K562 (cell line): ENCODE measurements around the gene GRIN1. TPM values are rescaled to one million over a fixed set of nuclear protein-coding genes. Genes with fewer than 3 reads are reported as not detected.
"Not testable (repeated sequence)": the region's sequence is repeated elsewhere in the genome, so short reads cannot be mapped to it uniquely, and the experiment has no call there.

Experiments used
- ATAC-seq: fragments of 200-7000 bp; cut with Tn5 transposase; 3 replicates; pipeline ENCODE4 v1.9.1; 2020; ENCODE audit warnings: moderate library complexity
- BruUV-seq: library from RNA; stranded (reverse); fragments of 400-500 nt; replicated peaks from 2 replicates; lab custom pipeline; 2021; lab: Mats Ljungman, UMichigan
- CTCF ChIA-PET: fragments of 300-600 bp; formaldehyde crosslinking; extraction: SDS; loops from one replicate; lab custom pipeline; 2021; ENCODE audit warnings: low intra/inter-chr PET ratio; lab: Yijun Ruan, JAX
- POLR2A ChIA-PET: fragments of 300-600, 350-650 bp; sonication (Branson Sonifier 250); formaldehyde crosslinking; extraction: SDS; loops from one replicate; lab custom pipeline; 2021; ENCODE audit warnings: antibody characterized with exemption, inconsistent platforms; lab: Yijun Ruan, JAX
- DNase-seq, 4 experiments: peaks; one replicate each; pipeline versions ENCODE4 v3.0.0 to v3.0.0-alpha.2; 2011 to 2018; ENCODE audit warnings: low spot score in 3 of 4, mixed read lengths in 3 of 4; ENCODE audit errors: extremely low read depth in 1 of 4
- FAIRE-seq: peaks from 2 replicates; lab custom pipeline; 2011; peaks lifted over from hg19 to GRCh38; lab: Jason Lieb, UNC
- H2AFZ ChIP-seq: 2 replicates; pipeline ENCODE4 v1.6.0; 2011; ENCODE audit warnings: low read depth, low read length, control low read depth, inconsistent platforms
- H3K27ac ChIP-seq: fragments of 200-600 bp; 3 replicates; pipeline ENCODE4 v1.8.0; 2011; ENCODE audit warnings: low read depth, mild to moderate bottlenecking, control low read depth, inconsistent platforms, low read length, moderate library complexity, mixed read lengths; ENCODE audit errors: extremely low read depth
- H3K27me3 ChIP-seq, 2 experiments: fragments of 300-600 bp in 1 of 2; 2 replicates in 1 of 2; 3 replicates in 1 of 2; pipeline versions ENCODE4 v1.6.0 to v1.8.0; 2011; ENCODE audit warnings: inconsistent platforms in 2 of 2, low read length in 2 of 2, mild to moderate bottlenecking in 1 of 2, mixed read lengths in 1 of 2, moderate library complexity in 1 of 2; ENCODE audit not compliant: control insufficient read depth in 2 of 2, insufficient read depth in 2 of 2
- H3K36me3 ChIP-seq: fragments of 300-600 bp; 3 replicates; pipeline ENCODE4 v1.8.0; 2011; ENCODE audit warnings: mild to moderate bottlenecking, low read length, inconsistent platforms; ENCODE audit not compliant: control insufficient read depth, insufficient read depth
- H3K4me1 ChIP-seq, 2 experiments: fragments of 200-600 bp in 1 of 2; replicated peaks in 1 of 2; 2 replicates in 1 of 2; 3 replicates in 1 of 2; pipeline versions ENCODE4 v1.5.1 to v1.8.0; 2011; ENCODE audit warnings: inconsistent platforms in 2 of 2, low read length in 2 of 2, mild to moderate bottlenecking in 1 of 2, mixed read lengths in 1 of 2, moderate library complexity in 1 of 2; ENCODE audit not compliant: control insufficient read depth in 2 of 2, insufficient read depth in 2 of 2
- H3K4me2 ChIP-seq: 2 replicates; pipeline ENCODE4 v1.6.1; 2011; ENCODE audit warnings: low read length, control low read depth, inconsistent platforms, mixed read lengths; ENCODE audit not compliant: insufficient read depth
- H3K4me3 ChIP-seq: fragments of 200-600 bp; sonication (generic), shearing (Covaris generic); 2 replicates; pipeline ENCODE4 v1.5.1; 2016; ENCODE audit warnings: control low read depth, inconsistent platforms
- H3K79me2 ChIP-seq: fragments of 200-600 bp; 3 replicates; pipeline ENCODE4 v1.8.0; 2011; ENCODE audit warnings: low read length, inconsistent platforms; ENCODE audit not compliant: control insufficient read depth, insufficient read depth
- H3K9ac ChIP-seq, 2 experiments: 2 replicates each; pipeline versions ENCODE4 v1.6.0 to v1.6.1; 2011; ENCODE audit warnings: low read depth in 2 of 2, low read length in 2 of 2, control low read depth in 1 of 2, inconsistent platforms in 1 of 2, mild to moderate bottlenecking in 1 of 2, mixed read lengths in 1 of 2; ENCODE audit not compliant: insufficient read depth in 1 of 2
- H3K9me1 ChIP-seq: one replicate; pipeline ENCODE4 v1.6.0; 2011; ENCODE audit warnings: inconsistent platforms, mild to moderate bottlenecking, low read length, moderate library complexity; ENCODE audit not compliant: control insufficient read depth, insufficient read depth
- H3K9me3 ChIP-seq: replicated peaks from 2 replicates; pipeline ENCODE4 v1.5.1; 2011; ENCODE audit warnings: low read depth, low read length, inconsistent platforms; ENCODE audit not compliant: control insufficient read depth, insufficient read depth
- H4K20me1 ChIP-seq: replicated peaks from 2 replicates; pipeline ENCODE4 v1.6.1; 2011; ENCODE audit warnings: low read length, inconsistent platforms, mixed read lengths; ENCODE audit not compliant: control insufficient read depth, insufficient read depth
- BHLHE40 ChIP-seq: IDR thresholded peaks from 2 replicates; pipeline ENCODE4 v1.6.1; 2011; ENCODE audit warnings: low read length, improper control_type of control experiment
- NR2C1 ChIP-seq, 2 experiments: fragments of 450-650 bp; IDR thresholded peaks; 2 replicates each; pipeline ENCODE4 v1.6.1; 2017; ENCODE audit warnings: mild to moderate bottlenecking in 2 of 2, antibody characterized with exemption in 1 of 2, inconsistent platforms in 1 of 2, missing compliant biosample characterization in 1 of 2, missing genetic modification characterization in 1 of 2
- NR2C2 ChIP-seq, 2 experiments: fragments of 200-800 bp in 1 of 2; sonication (Bioruptor generic) in 1 of 2; sonication (generic) in 1 of 2; formaldehyde crosslinking in 1 of 2; IDR thresholded peaks; 2 replicates each; pipeline versions ENCODE4 v1.6.1 to v1.8.0; 2016 to 2022; ENCODE audit warnings: mild to moderate bottlenecking in 1 of 2, missing compliant biosample characterization in 1 of 2, missing genetic modification characterization in 1 of 2, missing genetic modification reagents in 1 of 2
- SRF ChIP-seq, 2 experiments: fragments of 250-450, 450-650 bp in 1 of 2; sonication (Bioruptor Pico) in 1 of 2; sonication (generic) in 1 of 2; formaldehyde crosslinking; IDR thresholded peaks; 2 replicates each; pipeline versions ENCODE4 v1.5.0 to v1.5.1; 2020 to 2022; ENCODE audit warnings: mild to moderate bottlenecking in 1 of 2, missing genetic modification reagents in 1 of 2
- ZFX ChIP-seq: sonication (generic); formaldehyde crosslinking; IDR thresholded peaks from 2 replicates; pipeline ENCODE4 v1.8.0; 2022; ENCODE audit warnings: mild to moderate bottlenecking, missing genetic modification reagents, moderate library complexity
- WGBS: fragments of 100-300 bp; shearing (Covaris generic); methylation state at CpG from one replicate; pipeline ENCODE4 v1.1.6; 2016; ENCODE audit warnings: low coverage, mixed read lengths; ENCODE audit not compliant: insufficient coverage; ENCODE audit errors: missing lambda C conversion rate; 5-methylcytosine and 5-hydroxymethylcytosine counted together
- in situ Hi-C: fragments of 300-500 bp; cut with MboI; formaldehyde crosslinking; loops from 4 replicates; pipeline ENCODE4 v1.15.0; 2018; ENCODE audit warnings: inconsistent platforms, mixed read lengths
- intact Hi-C: fragments of 100-400 bp; cut with micrococcal nuclease; formaldehyde crosslinking; loops from 2 replicates; pipeline ENCODE4 v1.14.2; 2022
- polyA plus RNA-seq, 8 experiments: library from polyadenylated mRNA; depleted of rRNA in 4 of 8; stranded (reverse) in 5 of 8; unstranded in 3 of 8; fragments of >200 nt; fragmentation: Nextera tagmentation in 2 of 8; fragmentation: Illumina TruSeq in 1 of 8; extraction: Ambion mirVana in 2 of 8; extraction: Trizol in 1 of 8; gene quantifications; 2 replicates each; pipeline versions ENCODE4 v1.2.1 to v1.2.3, GENCODE V29; 2011 to 2014; ENCODE audit warnings: inconsistent platforms in 1 of 8, missing spikeins in 1 of 8
- total RNA-seq, 7 experiments: library from RNA; depleted of rRNA in 6 of 7; stranded (reverse); fragments of >200 nt in 6 of 7; fragmentation: Illumina TruSeq in 2 of 7; extraction: Trizol in 2 of 7; gene quantifications; 2 replicates each; pipeline versions ENCODE4 v1.2.1 to v1.2.3, GENCODE V29; 2011 to 2021; ENCODE audit warnings: low replicate concordance in 1 of 7
- TF ChIP-seq, protein P1 (sequence below): sonication (generic); formaldehyde crosslinking; IDR thresholded peaks from 2 replicates; pipeline ENCODE4 v1.5.0; 2020; ENCODE audit warnings: missing genetic modification reagents
- TF ChIP-seq, protein P2 (sequence below), 2 experiments: fragments of 450-650 bp; formaldehyde crosslinking in 1 of 2; IDR thresholded peaks; 2 replicates each; pipeline versions ENCODE4 v1.4.0 to v1.6.1; 2014 to 2020; ENCODE audit warnings: mild to moderate bottlenecking in 2 of 2, borderline replicate concordance in 1 of 2, low read depth in 1 of 2
- TF ChIP-seq, protein P3 (sequence below): sonication (generic); formaldehyde crosslinking; IDR thresholded peaks from 2 replicates; pipeline ENCODE4 v1.9.0; 2022; ENCODE audit warnings: mild to moderate bottlenecking, missing genetic modification reagents

GRIN1 gene
- total and polyA plus RNA-seq, 9 of the 15 experiments (the other 6 are each of a cell fraction or from before 2014, with no cell fraction given): 0.03 to 0.35 (median 0.16) TPM; not detected in 6

DNA sequence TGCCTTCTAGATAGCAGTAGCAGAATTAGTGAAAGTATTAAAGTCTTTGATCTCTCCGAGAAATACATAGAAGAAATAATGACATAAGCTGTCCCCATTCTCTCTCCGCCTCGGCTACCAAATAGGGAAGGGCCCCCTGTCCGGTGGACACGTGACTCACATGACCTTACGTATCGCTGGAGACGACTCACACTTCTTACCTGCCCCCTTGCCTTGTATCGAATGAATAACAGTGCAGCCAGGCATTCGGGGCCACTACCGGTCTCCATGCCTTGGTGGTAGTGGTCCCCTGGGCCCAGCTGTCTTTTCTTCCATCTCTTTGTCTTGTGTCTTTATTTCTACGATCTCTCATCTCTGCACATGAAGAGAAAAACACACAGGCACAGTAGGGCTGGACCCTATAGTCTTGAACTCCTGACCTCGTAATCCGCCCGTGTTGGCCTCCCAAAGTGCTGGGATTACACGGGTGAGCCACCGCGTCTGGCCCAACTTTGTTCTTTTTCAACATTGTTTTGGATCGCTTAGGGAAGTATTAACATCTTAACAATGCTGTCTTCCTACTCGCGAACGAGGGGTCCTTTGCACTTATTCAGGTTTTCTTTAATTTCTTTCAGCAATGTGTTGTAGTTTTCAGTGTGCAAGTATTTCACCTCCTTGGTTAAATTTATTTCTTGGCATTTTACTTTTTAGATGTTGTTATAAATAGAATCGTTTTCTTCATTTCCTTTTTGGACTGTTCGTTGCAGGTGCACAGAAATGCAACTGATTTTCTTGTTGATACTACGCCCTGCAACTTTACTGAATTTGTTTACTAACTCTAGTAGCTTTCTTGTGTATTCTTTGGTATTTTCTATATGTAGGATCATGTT, 16.8 kb upstream of the GRIN1 start:
- H3K9me3 ChIP-seq; BruUV-seq; H3K36me3 ChIP-seq; H4K20me1 ChIP-seq; H3K4me3 ChIP-seq; H3K27me3 ChIP-seq; DNase-seq; H3K9me1 ChIP-seq; FAIRE-seq; in situ Hi-C loops; H3K9ac ChIP-seq; intact Hi-C loops; TF ChIP-seq NR2C1 (tag; IDR thresholded peaks at IDR 0.05); NR2C2 (CRISPR knock-in tag; IDR thresholded peaks at IDR 0.05): not testable (repeated sequence)
- H3K79me2 ChIP-seq: peaks cover 10% of the 10 kb centered on the region
- WGBS: 27% methylated on average over 23 of the region's 25 CpGs
- H3K4me2 ChIP-seq: peak overlapping the region; percentile 64
- ChIA-PET CTCF (interaction anchor here (2.0 kb wide), 1 partner anchor 115 kb away, joined by 4 read pairs; no protein-coding TSS in a partner anchor), POLR2A (interaction anchor here (1.5 kb wide), 1 partner anchor 32 kb away, joined by 4 read pairs; no protein-coding TSS in a partner anchor)
- peak overlapping the region; percentile 72; the same call in 1 of the 2 replicates for H2AFZ ChIP-seq
- peak; percentile 69 for ATAC-seq
- peak overlapping the region; percentile 27; the same call in 1 of the 3 replicates for H3K27ac ChIP-seq
- peaks cover 16 to 25% of the 10 kb centered on the region in 2 experiments for H3K4me1 ChIP-seq
- TF ChIP-seq SRF (CRISPR knock-in tag; IDR thresholded peaks at IDR 0.05) (peak in 1 of 2 experiments; percentile 47; a peak in 1 of 4 replicates), NR2C1 (IDR thresholded peaks at IDR 0.05) (0 out of 2 replicates have a peak, but pooled peaks have one; percentile 31), NR2C2 (tag; IDR thresholded peaks at IDR 0.05) (peak; percentile 12; the same call in 1 of the 2 replicates), ZFX (peak; percentile 16; the same call in 1 of the 2 replicates), BHLHE40 (peak; percentile 56; the same call in 1 of the 2 replicates)
- TF ChIP-seq, protein P1, sequence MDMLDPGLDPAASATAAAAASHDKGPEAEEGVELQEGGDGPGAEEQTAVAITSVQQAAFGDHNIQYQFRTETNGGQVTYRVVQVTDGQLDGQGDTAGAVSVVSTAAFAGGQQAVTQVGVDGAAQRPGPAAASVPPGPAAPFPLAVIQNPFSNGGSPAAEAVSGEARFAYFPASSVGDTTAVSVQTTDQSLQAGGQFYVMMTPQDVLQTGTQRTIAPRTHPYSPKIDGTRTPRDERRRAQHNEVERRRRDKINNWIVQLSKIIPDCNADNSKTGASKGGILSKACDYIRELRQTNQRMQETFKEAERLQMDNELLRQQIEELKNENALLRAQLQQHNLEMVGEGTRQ (CRISPR knock-in tag): peak; percentile 78
- TF ChIP-seq, protein P2, sequence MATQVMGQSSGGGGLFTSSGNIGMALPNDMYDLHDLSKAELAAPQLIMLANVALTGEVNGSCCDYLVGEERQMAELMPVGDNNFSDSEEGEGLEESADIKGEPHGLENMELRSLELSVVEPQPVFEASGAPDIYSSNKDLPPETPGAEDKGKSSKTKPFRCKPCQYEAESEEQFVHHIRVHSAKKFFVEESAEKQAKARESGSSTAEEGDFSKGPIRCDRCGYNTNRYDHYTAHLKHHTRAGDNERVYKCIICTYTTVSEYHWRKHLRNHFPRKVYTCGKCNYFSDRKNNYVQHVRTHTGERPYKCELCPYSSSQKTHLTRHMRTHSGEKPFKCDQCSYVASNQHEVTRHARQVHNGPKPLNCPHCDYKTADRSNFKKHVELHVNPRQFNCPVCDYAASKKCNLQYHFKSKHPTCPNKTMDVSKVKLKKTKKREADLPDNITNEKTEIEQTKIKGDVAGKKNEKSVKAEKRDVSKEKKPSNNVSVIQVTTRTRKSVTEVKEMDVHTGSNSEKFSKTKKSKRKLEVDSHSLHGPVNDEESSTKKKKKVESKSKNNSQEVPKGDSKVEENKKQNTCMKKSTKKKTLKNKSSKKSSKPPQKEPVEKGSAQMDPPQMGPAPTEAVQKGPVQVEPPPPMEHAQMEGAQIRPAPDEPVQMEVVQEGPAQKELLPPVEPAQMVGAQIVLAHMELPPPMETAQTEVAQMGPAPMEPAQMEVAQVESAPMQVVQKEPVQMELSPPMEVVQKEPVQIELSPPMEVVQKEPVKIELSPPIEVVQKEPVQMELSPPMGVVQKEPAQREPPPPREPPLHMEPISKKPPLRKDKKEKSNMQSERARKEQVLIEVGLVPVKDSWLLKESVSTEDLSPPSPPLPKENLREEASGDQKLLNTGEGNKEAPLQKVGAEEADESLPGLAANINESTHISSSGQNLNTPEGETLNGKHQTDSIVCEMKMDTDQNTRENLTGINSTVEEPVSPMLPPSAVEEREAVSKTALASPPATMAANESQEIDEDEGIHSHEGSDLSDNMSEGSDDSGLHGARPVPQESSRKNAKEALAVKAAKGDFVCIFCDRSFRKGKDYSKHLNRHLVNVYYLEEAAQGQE (IDR thresholded peaks at IDR 0.05; ENCODE audit: borderline replicate concordance): peak; percentile 1; the same call in 1 of the 2 replicates
- TF ChIP-seq, protein P2 (CRISPR knock-in tag; IDR thresholded peaks at IDR 0.05; ENCODE audit: low read depth): not testable (repeated sequence)
- TF ChIP-seq, protein P3, sequence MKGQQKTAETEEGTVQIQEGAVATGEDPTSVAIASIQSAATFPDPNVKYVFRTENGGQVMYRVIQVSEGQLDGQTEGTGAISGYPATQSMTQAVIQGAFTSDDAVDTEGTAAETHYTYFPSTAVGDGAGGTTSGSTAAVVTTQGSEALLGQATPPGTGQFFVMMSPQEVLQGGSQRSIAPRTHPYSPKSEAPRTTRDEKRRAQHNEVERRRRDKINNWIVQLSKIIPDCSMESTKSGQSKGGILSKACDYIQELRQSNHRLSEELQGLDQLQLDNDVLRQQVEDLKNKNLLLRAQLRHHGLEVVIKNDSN (CRISPR knock-in tag): peak; percentile 76
